ENCODE results near the gene HECW1. TPM values are rescaled to one million over a fixed set of nuclear protein-coding genes. Genes with fewer than 3 reads are reported as not detected.

The HECW1 gene
- total and polyA plus RNA-seq, 2 of the 8 experiments (the other 6 are each of a cell fraction or from before 2014, with no cell fraction given): 2.9 to 12.7 TPM

DNA sequence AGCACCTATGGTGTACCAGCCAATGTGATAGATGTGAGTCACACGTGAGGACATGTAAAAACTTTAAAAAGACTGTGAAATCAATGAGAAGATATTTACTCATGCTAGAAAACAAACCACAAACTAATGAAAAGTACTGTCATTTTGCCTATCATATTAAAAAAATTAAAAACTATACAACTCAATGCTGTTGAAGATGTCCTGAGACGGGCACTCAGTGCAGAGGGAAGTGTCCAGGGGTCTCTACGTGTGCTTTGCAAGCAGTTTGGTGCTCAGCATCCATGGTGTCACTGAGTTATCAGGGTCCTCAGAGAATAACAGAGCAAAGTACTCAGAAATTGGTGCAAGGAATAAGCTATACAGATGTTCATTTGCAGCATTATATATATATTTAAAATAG, 162.3 kb downstream of the HECW1 start (continued):
- TF ChIP-seq, protein P1, sequence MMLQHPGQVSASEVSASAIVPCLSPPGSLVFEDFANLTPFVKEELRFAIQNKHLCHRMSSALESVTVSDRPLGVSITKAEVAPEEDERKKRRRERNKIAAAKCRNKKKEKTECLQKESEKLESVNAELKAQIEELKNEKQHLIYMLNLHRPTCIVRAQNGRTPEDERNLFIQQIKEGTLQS (IDR thresholded peaks at IDR 0.05; ENCODE audit: insufficient read depth, low read depth, low read length): no peak

All from H1 (cell line).